Measurements from ENCODE around the gene EFNA1. TPM values are rescaled to one million over a fixed set of nuclear protein-coding genes. Genes with fewer than 3 reads are reported as not detected.

EFNA1 gene
- total and polyA plus RNA-seq, 2 of the 8 experiments (the other 6 are each of a cell fraction or from before 2014, with no cell fraction given) = 4.9 to 14.6 TPM

DNA sequence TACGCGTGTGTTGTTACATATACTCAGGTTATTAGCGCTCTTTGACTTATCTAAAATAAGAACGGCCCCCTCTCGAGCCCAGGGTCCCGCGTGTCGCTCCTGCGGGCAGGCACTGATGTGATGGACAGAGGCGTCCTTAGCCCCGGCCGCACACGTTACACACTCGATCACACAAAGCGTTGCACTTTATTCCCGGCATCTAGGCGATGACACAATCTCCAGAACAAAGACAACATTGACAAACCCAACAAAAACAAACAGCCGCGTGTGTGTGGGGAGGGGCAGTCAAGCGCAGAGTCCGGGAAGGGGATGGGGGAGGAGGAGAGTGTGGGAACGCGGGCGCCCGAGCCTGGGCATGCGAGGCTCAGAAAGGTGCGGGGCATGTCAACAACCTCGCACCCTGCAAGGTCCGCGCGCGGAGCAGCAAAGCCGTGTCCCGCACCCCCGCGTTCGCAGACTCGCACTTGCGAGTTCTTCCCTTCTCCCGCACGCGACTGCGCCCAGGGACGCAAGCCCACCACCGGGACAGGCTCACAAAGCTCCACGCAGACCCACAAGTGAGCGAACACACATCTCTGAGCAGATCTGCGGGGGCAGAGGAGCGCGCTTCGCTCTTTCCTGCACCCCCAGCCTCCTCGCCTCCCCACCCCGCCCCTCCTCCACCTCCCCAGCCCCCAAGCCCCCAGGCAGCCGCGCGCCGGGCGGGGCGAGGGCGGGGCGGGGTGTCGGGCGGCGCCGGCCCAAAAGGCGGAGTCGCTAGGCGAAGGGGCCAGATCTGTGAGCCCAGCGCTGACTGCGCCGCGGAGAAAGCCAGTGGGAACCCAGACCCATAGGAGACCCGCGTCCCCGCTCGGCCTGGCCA lies at the start of gene EFNA1 (continued):
- TF ChIP-seq SAP30 (IDR thresholded peaks at IDR 0.05; ENCODE audit: insufficient read depth, insufficient replicate concordance, low read length) (peak; percentile 79), RNF2 (IDR thresholded peaks at IDR 0.05; ENCODE audit: borderline replicate concordance, low read depth, low read length, missing control alignments, poor library complexity, severe bottlenecking) (peak; percentile 37)

Data from H1 (cell line).